ENCODE results near the gene TMPO. TPM values are rescaled to one million over a fixed set of nuclear protein-coding genes. Genes with fewer than 3 reads are reported as not detected.
A peak's percentile ranks its signal among the peaks of the same experiment; 100 is the strongest.

Gene TMPO
- 10 to 100 TPM; 46.7 to 83.6 (median 69.8) TPM for total RNA-seq
- long read RNA-seq, donor 1, full-length matches to known transcripts = 21 of 29 reads
- long read RNA-seq, donor 1, partial matches to known transcripts = 4 of 29 reads
- long read RNA-seq, donor 1, other reads (novel, unspliced or antisense) = 4 of 29 reads
- long read RNA-seq, donor 2, full-length matches to known transcripts = 10 of 20 reads
- long read RNA-seq, donor 2, partial matches to known transcripts = 7 of 20 reads
- long read RNA-seq, donor 2, other reads (novel, unspliced or antisense) = 3 of 20 reads

- peaks cover 12% of the 10 kb centered on the region for H3K4me1 ChIP-seq (ENCODE audit: low read depth)
- TF ChIP-seq CTCF (IDR thresholded peaks at IDR 0.05) = no peak
- H3K4me3 ChIP-seq = peak within 1 kb of the TSS; percentile 99
- H3K36me3 ChIP-seq (ENCODE audit: low read depth) = no peaks in the 10 kb centered on the region
- intact Hi-C loops (cut with DNase I, micrococcal nuclease) = loop anchor here in 1 of 2 donors (10.0 kb wide), 1 partner anchor 91 kb away; no protein-coding TSS in a partner anchor
- DNase-seq = peak; percentile 94 to 98 (median 94)
- H3K9me3 ChIP-seq = no peaks in the 10 kb centered on the region
- peak; percentile 98 for ATAC-seq
Measured at GRCh38 chr12:98515287-98516110, at the start of gene TMPO. TMPO (plus strand) TSS chr12:98515590; CDS start chr12:98515868, 278 bp downstream.

- no peaks in the 10 kb centered on the region for H3K9me3 ChIP-seq
- H3K36me3 ChIP-seq (ENCODE audit: low read depth) = no peaks in the 10 kb centered on the region
- intact Hi-C loops (cut with DNase I, micrococcal nuclease) = no loop called here
- no peaks in the 10 kb centered on the region for H3K4me1 ChIP-seq (ENCODE audit: low read depth)
- DNase-seq = no peak
- no peak for ATAC-seq
- H3K4me3 ChIP-seq = no peak overlapping the region
- no peak for TF ChIP-seq CTCF (IDR thresholded peaks at IDR 0.05)
Measured at GRCh38 chr12:98465950-98466602, 49.3 kb upstream of the TMPO start.

- Histone ChIP-seq H3K36me3 (ENCODE audit: low read depth) (no peaks in the 10 kb centered on the region), H3K9me3 (no peaks in the 10 kb centered on the region), H3K4me1 (ENCODE audit: low read depth) (no peaks in the 10 kb centered on the region), H3K4me3 (no peak overlapping the region)
- DNase-seq (no peak), ATAC-seq (no peak)
- intact Hi-C loops (cut with DNase I, micrococcal nuclease) = no loop called here
- TF ChIP-seq CTCF (IDR thresholded peaks at IDR 0.05) = no peak
Measured at GRCh38 chr12:98466640-98467400, 48.6 kb upstream of the TMPO start.

GRCh38 chr12:98469109-98469508 lies 46.3 kb upstream of the TMPO start:
- Histone ChIP-seq H3K36me3 (ENCODE audit: low read depth) (no peaks in the 10 kb centered on the region), H3K4me3 (no peak overlapping the region), H3K4me1 (ENCODE audit: low read depth) (no peaks in the 10 kb centered on the region), H3K9me3 (no peaks in the 10 kb centered on the region)
- no peak for ATAC-seq
- no peak for TF ChIP-seq CTCF (IDR thresholded peaks at IDR 0.05)
- DNase-seq = no peak
- intact Hi-C loops (cut with DNase I, micrococcal nuclease) = no loop called here

GRCh38 chr12:98470469-98471082 lies 44.8 kb upstream of the TMPO start:
- no peak for TF ChIP-seq CTCF (IDR thresholded peaks at IDR 0.05)
- Histone ChIP-seq H3K9me3 (no peaks in the 10 kb centered on the region), H3K4me1 (ENCODE audit: low read depth) (no peaks in the 10 kb centered on the region), H3K36me3 (ENCODE audit: low read depth) (no peaks in the 10 kb centered on the region), H3K4me3 (no peak overlapping the region)
- intact Hi-C loops (cut with DNase I, micrococcal nuclease) = no loop called here
- no peak for ATAC-seq
- DNase-seq = no peak

Measured in mucosa of descending colon (tissue), 3 donors.